AG10803 (cell line): Measurements from ENCODE around the gene ANKRD53.
A peak's percentile ranks its signal among the peaks of the same experiment; 100 is the strongest.

Source experiments
- DNase-seq: peaks from one replicate; pipeline ENCODE4 v3.0.0; 2010; ENCODE audit warnings: low read depth
- H3K4me3 ChIP-seq: 2 replicates; pipeline ENCODE4 v1.5.1; 2011; ENCODE audit warnings: mild to moderate bottlenecking, low read length, control low read depth
- CTCF ChIP-seq: conservative IDR thresholded peaks from 2 replicates; pipeline ENCODE4 v1.5.1; 2011; ENCODE audit warnings: mild to moderate bottlenecking, low read length, control low read depth, inconsistent platforms

The ANKRD53 gene

DNA sequence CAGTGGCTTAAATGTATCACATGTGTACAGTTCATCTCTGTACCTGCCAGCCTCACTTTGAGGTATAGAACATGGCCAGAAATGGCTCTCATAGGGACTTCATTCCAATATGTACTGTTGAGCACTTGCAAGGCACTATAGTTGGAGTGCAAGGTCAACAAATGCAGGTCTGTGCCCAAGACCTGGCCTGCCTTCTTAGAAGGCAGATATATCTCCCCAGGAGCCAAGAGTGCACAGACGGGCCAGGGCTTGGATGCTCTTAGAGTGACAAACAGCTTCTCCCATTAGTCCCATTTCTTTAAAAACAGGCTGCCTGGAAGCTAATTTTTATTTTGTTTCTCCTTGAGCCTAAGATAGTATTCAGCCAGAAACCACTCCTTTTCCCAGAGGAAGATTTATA lies 9.0 kb downstream of the ANKRD53 start:
- no peak for DNase-seq
- no peak for TF ChIP-seq CTCF
- H3K4me3 ChIP-seq: no peak overlapping the region

DNA sequence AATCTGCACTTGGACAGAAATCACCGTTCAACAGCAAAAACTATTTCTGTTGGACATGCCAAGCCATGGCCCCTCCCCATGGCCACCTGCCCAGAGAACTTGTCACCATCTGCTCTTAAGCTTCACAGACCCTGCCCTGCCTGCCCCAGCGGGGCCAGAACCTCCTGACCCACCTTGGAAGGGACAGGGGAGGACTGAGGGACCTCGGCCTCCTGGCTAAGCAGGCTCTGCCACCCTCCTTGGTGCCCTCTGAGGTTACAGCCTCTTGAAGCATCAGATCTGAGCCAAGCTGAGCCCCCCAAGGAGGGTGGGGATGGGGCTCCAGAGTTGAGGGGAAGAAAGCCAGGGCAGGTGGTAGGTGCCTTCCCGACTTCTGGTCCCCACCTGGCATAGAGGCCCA lies 9.7 kb downstream of the ANKRD53 start:
- TF ChIP-seq CTCF: no peak
- no peak for DNase-seq
- no peak overlapping the region for H3K4me3 ChIP-seq

DNA sequence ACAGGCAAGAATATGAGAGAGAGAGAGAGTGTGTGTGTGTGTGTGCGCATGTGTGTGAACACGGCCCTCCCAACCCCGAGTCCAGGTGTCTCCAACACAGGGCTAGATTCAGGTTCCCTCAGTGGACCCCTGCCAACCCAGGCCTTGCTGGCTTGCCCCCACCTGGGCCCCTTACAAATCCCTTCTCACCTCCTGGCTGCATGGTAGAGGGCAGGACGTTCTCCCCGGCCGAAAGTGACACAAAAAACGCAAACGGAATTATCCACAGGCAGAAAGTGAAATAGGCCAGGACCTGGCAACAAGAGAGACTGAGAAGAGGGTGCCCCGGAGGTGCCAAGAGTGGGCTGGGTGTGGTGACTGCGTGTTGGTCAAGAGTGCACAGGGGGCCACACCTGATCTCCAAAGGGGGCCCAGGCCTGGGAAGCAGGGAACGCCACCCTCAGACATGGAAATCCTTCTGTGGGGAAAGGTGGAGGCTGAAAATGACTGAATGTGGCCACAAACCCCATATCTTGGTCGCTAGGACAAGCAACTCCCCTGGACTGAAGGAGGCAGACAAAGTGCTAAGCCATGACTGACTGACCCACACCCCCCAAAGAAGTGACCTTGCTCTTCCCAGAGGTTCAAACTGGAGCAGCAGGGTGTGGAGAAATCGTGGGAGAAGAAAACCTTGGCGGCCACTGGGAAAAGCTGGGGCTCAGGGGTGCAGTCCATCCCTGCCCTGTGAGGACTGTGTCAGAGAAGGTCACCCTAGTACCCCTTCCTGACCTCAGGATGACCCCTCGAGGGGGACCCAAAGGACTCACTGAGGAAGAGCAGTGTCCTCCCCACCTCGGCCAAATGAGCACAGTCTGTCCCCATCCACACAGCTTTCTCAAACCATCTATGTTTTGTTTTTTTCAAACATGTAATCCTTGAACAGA lies 10.6 kb downstream of the ANKRD53 start:
- no peak for DNase-seq
- TF ChIP-seq CTCF: no peak
- H3K4me3 ChIP-seq: no peak overlapping the region

- DNase-seq: no peak
- no peak overlapping the region for H3K4me3 ChIP-seq
- no peak for TF ChIP-seq CTCF
Observed at GRCh38 chr2:70990216-70990615, 11.8 kb downstream of the ANKRD53 start.

GRCh38 chr2:70991142-70991541 lies 12.7 kb downstream of the ANKRD53 start:
- no peak overlapping the region for H3K4me3 ChIP-seq
- no peak for DNase-seq
- TF ChIP-seq CTCF: no peak

GRCh38 chr2:70991742-70992141 lies 13.3 kb downstream of the ANKRD53 start:
- no peak overlapping the region for H3K4me3 ChIP-seq
- no peak for TF ChIP-seq CTCF
- no peak for DNase-seq

DNA sequence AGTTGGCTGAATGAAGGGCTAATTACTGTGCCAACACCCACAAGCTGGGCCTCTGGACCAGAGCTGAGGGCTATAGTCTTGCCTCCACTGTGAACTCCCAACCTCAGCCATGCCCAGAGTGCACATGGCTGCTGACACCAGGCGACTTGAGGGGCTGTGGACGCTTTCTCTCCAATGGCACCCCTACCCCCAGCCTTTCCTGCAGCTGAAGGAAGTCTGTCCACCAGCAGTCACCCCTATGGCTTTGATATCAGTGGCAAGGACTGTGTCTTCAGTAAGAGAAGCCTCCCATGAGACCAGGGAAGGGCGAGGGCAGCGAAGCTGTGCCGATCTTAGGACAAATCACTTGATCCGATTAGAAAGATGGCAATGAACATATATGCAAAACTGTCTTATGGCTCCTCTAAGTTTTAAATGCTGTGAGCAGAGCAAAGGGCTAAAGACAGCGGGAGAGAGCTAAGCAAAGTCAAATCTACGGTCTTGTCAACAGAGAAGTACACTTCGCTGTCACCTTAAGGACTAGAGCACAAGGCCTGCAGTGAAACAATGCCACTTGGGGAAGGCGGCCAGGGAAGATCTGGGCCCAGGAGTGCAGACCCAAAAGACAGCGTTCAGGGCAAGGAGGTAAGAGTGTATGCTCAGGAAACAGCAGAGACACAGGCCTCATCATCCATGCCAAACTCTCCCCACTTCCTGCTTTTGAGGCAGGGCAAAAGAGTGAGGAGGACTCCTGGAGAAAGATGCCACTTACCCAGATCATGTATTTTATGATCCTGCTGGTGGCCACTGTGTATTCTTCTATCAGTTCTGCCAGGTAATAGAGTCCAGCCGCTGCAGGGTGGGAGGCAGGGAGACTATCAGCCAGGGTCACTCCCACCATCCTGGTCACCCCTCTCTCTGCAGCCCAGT lies 14.8 kb downstream of the ANKRD53 start:
- TF ChIP-seq CTCF: no peak
- H3K4me3 ChIP-seq: peak overlapping the region; percentile 83
- no peak for DNase-seq
